Activated CD8-positive, alpha-beta memory T cell treated with anti-CD3 and anti-CD28 coated beads, Interleukin-2, amount 50 U/mL, for 4 hours (primary cell): ENCODE measurements around the gene DUSP3.
A peak's percentile ranks its signal among the peaks of the same experiment; 100 is the strongest.

Source experiments
- DNase-seq: peaks from one replicate; pipeline ENCODE4 v3.0.0-alpha.2; 2020

DUSP3 gene

GRCh38 chr17:43767713-43768059, 11.1 kb downstream of the DUSP3 start:
- DNase-seq: no peak

DNA sequence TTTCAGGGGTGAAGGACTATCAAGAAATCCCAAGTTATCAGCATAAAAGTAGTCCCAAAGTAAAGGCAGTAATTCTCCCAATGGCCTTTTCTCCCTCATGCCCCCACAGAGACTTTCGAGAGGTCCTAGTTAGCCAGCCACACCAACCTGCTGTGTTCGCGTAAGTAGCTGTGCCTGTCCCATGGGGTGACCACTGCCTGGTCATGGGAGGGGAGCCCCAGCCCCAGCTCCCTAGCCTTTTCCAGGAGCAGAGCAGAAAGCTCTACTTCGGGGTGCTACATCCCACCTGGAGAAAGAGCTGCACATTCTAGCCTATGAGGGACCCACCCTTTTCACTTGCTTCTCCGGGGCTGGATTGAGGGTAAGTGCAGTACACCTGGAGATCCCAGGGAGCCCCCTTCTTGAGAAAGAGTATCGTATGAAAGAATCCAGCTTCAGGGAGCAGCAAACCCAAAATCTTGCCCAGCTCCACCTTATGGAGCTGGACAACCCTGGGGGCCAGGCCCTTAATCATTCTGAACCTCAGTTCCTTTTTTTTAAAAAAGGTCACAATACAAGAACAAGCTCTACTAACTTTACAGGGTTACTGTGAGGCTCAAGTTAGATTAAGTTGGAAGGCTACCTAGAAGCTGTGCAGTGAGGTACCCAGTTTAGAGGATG, 11.6 kb downstream of the DUSP3 start:
- DNase-seq: no peak

- DNase-seq: peak; percentile 62
These were observed 12.2 kb downstream of the DUSP3 start for GRCh38 chr17:43766413-43767052.

DNA sequence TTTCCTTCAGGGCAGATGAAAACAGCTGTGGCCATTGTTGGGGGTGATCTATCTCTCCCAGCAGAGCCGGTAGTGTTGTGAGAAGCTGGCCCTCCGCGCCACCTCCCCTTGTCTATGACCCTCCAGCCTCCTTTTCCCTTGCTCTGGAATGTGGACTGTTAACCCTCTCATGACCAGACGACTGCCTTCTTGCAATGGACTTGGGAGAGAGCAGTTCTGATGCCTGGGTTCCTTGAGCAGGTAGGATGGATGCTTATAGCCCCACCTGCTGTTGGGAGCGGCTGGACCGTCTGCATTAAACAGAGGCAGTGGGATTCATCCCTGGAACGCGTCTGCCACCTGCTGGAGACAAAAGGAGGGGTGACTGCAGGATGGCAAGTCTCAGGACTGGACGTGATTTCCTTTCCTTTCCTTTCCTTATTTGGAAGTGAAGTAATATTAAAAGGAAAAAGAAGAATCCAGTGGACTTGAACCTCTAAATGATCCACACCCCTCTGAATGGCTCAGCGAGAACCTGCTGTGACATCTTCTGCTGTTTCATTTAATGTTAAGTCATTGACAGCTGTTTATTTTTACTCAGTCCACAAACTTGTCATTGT, 18.4 kb downstream of the DUSP3 start:
- DNase-seq: peak; percentile 91

GRCh38 chr17:43759836-43760235, 18.9 kb downstream of the DUSP3 start:
- DNase-seq: no peak

DNA sequence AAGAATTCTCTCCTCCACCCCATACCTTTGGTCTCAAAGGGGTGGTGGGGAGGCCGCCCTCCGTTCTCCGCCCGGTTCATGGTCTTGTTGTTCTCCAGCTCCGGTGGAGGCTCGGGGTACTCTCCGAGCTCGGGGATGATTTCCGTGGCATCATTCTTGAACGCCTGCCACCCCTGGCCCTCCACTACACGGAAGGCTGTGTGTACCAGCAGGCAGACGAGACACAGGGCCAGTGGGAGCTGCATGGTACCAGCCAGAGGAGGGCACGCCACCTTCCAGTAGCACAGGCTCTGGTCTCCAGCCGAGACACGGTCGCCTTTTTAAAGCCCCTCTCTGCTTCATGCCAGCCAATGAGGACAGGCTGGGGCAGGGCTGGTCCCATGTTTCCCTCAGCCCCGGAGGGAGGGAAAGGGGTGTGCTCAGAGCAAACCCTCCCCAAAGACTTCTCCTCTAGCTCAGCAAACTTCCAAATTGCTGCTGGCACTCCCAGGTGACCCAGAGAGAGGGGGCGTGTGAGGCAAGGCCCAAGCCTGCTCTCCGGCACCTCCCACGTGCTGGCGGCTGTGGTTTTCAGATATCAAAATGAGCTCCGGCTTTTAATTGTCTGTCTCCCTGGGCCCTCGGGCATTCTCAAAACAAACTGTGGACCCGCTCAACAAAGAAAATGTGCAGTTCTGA, 20.1 kb downstream of the DUSP3 start, which contains the start of gene SOST:
SOST (minus strand) TSS at position 295 of the 678 bp plus-strand sequence; CDS start at position 245, 50 bp downstream.
- DNase-seq: no peak

DNA sequence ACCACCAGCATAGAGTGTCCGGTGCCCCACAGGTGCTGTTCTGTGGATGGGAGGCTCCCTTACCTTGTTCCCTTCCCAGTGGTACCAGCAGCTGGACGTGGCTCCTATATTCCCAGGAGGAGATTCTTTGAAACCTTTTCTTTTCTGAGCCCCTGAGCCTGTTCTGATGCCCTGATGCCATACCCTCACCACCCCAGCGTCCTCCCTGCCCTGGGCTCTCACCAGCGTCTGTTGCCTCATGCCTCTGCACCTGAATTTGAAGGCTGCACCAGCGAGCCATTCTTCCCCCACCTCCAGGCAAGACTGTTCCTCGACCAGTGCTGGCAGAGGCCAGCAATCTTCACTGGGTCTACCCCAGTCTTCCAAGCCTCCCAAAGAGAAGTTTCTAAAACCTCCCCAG, 20.7 kb downstream of the DUSP3 start:
- no peak for DNase-seq

DNA sequence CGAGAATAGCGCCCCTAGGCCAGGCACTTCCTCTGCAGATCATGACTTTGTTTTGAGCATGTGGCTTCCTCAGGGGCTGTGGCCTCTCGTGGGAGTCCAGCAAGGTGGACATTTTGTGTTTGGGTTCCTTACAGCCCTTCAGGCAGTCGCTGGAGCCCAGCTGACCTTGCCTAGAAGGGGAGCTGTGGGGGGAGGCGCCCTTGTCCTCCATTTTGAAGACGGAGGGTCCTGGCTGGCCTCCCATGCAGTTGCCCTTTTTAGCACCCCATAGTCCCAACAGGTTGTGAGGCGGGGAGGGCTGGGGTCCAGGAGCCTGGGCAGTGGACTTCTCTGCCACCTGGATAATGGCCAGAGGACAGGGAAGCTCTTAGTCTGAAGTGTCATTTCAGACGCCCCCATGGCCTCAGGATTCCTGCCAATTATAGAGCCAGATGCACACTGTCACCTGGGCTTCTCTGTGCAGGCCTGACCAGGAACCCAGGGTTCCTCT, 21.6 kb downstream of the DUSP3 start:
- DNase-seq: no peak

DNA sequence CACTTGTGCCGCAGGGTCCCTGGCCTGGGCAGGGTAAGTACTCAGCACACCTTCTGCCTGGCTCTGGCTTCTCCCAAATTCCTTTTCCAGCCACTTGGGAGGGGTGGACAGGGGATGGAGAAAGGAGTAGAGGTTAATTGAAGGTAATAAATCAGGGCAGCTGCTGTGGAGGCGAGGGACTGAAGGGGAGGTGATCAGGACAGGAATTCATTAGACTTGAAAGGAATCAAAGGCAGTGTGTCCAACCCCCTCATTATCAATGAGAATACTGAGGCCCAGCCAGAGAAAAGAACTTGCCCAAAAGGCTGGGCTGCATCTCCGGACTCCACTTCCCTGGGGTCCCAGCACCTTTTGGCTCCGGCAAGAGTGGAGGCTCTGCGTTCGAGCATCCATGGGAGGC, 22.6 kb downstream of the DUSP3 start:
- DNase-seq: no peak

DNA sequence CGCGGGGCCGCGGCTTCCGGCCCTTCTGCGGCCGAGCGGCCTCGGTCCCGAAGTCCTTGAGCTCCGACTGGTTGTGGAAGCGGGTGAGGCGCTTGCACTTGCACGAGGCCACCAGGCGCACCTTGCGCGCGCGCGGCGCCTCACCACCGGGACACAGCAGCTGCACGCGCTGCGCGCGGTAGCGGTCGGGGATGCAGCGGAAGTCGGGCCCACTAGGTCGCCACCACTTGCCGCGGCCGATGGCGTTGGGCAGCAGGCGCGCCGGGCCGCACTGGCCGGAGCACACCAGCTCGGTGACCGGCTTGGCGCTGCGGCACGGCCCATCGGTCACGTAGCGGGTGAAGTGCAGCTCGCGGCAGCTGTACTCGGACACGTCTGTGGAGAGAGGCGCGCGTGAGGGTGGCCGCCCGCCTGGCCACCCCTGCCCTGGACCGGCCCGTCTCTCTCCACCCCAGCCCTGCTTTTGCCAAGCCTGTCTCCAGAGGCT, 23.3 kb downstream of the DUSP3 start:
- DNase-seq: no peak

GRCh38 chr17:43754947-43755346, 23.8 kb downstream of the DUSP3 start:
- DNase-seq: no peak

DNA sequence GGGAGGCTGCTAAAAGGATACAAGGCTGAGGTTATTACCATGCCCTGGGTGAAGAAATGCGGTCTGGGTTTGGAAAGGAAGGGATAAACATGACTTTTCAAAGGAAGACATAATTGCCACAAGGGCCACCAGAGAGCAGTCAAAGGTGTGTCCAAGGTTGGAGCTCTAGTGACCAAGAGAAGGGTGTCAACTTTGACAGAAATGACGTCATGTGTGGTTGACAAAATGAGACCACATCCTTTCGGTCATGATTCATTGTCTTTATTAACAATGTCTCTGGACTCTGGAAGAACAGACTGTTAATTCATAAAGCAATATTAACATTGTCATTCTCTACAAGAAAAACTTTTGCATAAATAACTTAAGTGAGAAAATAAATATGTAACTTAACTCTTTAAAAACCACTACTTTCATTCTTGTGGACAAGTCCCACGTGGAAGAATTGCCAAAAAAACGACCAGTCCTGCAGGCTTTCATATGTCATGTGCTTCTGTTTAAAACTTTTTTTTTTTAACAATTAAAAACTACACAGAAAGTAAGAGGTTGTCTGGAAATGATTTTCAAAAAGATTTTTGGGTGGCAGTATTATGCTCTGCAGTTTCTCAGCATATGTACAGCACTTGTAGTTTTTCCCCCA, 25.2 kb downstream of the DUSP3 start:
- DNase-seq: no peak

DNA sequence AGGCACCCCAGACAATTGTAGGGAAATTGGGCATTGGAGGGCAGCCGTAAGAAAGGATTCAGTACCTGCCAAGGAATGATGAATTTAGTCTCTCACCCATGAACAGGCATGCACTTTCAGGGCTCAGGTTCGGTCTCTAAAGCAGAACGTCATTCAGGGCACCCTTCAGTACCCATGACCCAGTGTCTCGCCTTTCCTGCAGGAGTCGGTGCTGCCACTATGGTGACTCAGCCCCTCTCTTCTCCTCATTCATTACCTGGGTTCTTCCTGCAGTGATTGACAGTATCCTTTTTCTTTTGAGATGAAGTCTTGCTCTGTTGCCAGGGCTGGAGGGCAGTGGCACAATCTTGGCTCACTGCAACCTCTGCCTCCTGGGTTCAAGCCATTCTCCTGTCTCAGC, 28.6 kb downstream of the DUSP3 start:
- no peak for DNase-seq

- DNase-seq: no peak
These were observed 33.2 kb downstream of the DUSP3 start for GRCh38 chr17:43745541-43745940.

- no peak for DNase-seq
These were observed 37.1 kb downstream of the DUSP3 start for GRCh38 chr17:43741636-43742035.

GRCh38 chr17:43740541-43740940, 38.2 kb downstream of the DUSP3 start:
- DNase-seq: no peak

- no peak for DNase-seq
These were observed 41.1 kb downstream of the DUSP3 start for GRCh38 chr17:43737722-43738121.

DNA sequence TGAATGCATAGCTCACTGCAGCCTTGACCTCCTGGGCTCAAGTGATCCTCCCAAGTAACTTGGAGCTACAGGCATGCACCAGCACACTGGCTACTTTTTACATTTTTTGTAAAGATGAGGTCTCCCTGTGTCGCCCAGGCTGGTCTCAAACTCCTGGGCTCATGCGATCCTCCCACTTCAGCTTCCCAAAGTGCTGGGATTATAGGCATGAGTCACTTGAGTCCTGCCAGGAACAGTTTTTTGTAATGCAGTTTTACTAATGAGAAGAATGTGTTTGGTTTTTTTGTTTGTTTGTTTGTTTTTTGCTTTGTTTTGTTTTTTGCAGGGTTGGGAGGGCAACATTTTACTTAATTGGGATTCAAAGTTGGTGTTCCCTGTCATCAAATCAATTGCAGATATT, 42.4 kb downstream of the DUSP3 start:
- DNase-seq: no peak

- DNase-seq: no peak
These were observed 44.4 kb downstream of the DUSP3 start for GRCh38 chr17:43734376-43734775.

GRCh38 chr17:43733956-43734355, 44.8 kb downstream of the DUSP3 start:
- no peak for DNase-seq

- DNase-seq: no peak
These were observed 45.8 kb downstream of the DUSP3 start for GRCh38 chr17:43732958-43733357.

GRCh38 chr17:43728081-43728480, 50.7 kb downstream of the DUSP3 start:
- DNase-seq: no peak
